WTC11 (cell line): Measurements from ENCODE around the gene SH2B3. TPM values are rescaled to one million over a fixed set of nuclear protein-coding genes. Genes with fewer than 3 reads are reported as not detected.

Source experiments
- ATAC-seq: fragments of 200-7000 bp; cut with Tn5 transposase; 2 replicates; pipeline ENCODE4 v1.10.0; 2021; ENCODE audit warnings: mild to moderate bottlenecking, moderate library complexity
- CTCF ChIA-PET: fragments of 300-600 bp; sonication (Branson Sonifier 250); formaldehyde crosslinking; loops from one replicate; lab custom pipeline; 2021; ENCODE audit warnings: antibody characterized with exemption; lab: Charles Lee
- POLR2A ChIA-PET: fragments of 350-600 bp; sonication (Branson Sonifier 250); formaldehyde crosslinking; loops from one replicate; lab custom pipeline; 2021; ENCODE audit warnings: antibody characterized with exemption; lab: Charles Lee
- DNase-seq: peaks from one replicate; pipeline ENCODE4 v3.0.0; 2021; ENCODE audit warnings: low spot score
- H3K27ac Mint-ChIP-seq: 2 replicates; pipeline ENCODE4 v1.8.0; 2021; ENCODE audit warnings: mixed read lengths
- H3K27me3 Mint-ChIP-seq: 2 replicates; pipeline ENCODE4 v1.8.0; 2021; ENCODE audit warnings: low read depth, mild to moderate bottlenecking, moderate library complexity, mixed read lengths
- H3K36me3 Mint-ChIP-seq: 2 replicates; pipeline ENCODE4 v1.8.0; 2021; ENCODE audit warnings: mixed read lengths
- H3K4me1 Mint-ChIP-seq: 2 replicates; pipeline ENCODE4 v1.8.0; 2022; ENCODE audit warnings: mixed read lengths
- H3K4me3 Mint-ChIP-seq: 2 replicates; pipeline ENCODE4 v1.8.0; 2021; ENCODE audit warnings: mild to moderate bottlenecking, moderate library complexity, mixed read lengths
- H3K9me3 Mint-ChIP-seq: 2 replicates; pipeline ENCODE4 v1.8.0; 2021; ENCODE audit warnings: mixed read lengths
- ATF1 ChIP-seq: sonication (generic); formaldehyde crosslinking; IDR thresholded peaks from 2 replicates; pipeline ENCODE4 v1.8.1; 2023; ENCODE audit warnings: mild to moderate bottlenecking, moderate library complexity, missing genetic modification reagents
- GABPB1 ChIP-seq: sonication (generic); formaldehyde crosslinking; IDR thresholded peaks from 2 replicates; pipeline ENCODE4 v1.8.1; 2023; ENCODE audit warnings: mild to moderate bottlenecking, missing genetic modification reagents
- HMGA2 ChIP-seq: fragments of 250-450 bp; sonication (Bioruptor Pico); IDR thresholded peaks from 2 replicates; pipeline ENCODE4 v1.4.0; 2021; ENCODE audit warnings: mild to moderate bottlenecking, moderate library complexity
- KAT7 ChIP-seq: sonication (generic); formaldehyde crosslinking; IDR thresholded peaks from 2 replicates; pipeline ENCODE4 v1.8.1; 2023; ENCODE audit warnings: missing genetic modification reagents, mild to moderate bottlenecking, borderline replicate concordance
- MXD4 ChIP-seq: fragments of 250-450 bp; sonication (Bioruptor Pico); IDR thresholded peaks from 2 replicates; pipeline ENCODE4 v1.8.0; 2021; ENCODE audit warnings: mild to moderate bottlenecking, moderate library complexity, borderline replicate concordance
- NFE2L1 ChIP-seq: sonication (generic); formaldehyde crosslinking; IDR thresholded peaks from 2 replicates; pipeline ENCODE4 v1.8.1; 2023; ENCODE audit warnings: missing genetic modification reagents
- NFYB ChIP-seq: sonication (generic); formaldehyde crosslinking; conservative IDR thresholded peaks from 2 replicates; pipeline ENCODE4 v1.8.0; 2022; ENCODE audit warnings: low read depth, missing genetic modification reagents
- OVOL2 ChIP-seq: fragments of 250-450 bp; sonication (Bioruptor Pico); IDR thresholded peaks from 2 replicates; pipeline ENCODE4 v1.9.0; 2021; ENCODE audit warnings: mild to moderate bottlenecking, borderline replicate concordance
- PRRX2 ChIP-seq: fragments of 250-450 bp; sonication (Bioruptor Pico); IDR thresholded peaks from 2 replicates; pipeline ENCODE4 v1.8.0; 2021; ENCODE audit warnings: mild to moderate bottlenecking
- TP53 ChIP-seq: sonication (generic); formaldehyde crosslinking; IDR thresholded peaks from 2 replicates; pipeline ENCODE4 v1.8.1; 2023; ENCODE audit warnings: mild to moderate bottlenecking, missing genetic modification reagents
- ZNF138 ChIP-seq: sonication (generic); formaldehyde crosslinking; conservative IDR thresholded peaks from 2 replicates; pipeline ENCODE4 v1.8.1; 2022; ENCODE audit warnings: mild to moderate bottlenecking, moderate library complexity, missing genetic modification reagents
- ZNF317 ChIP-seq: sonication (generic); formaldehyde crosslinking; IDR thresholded peaks from 2 replicates; pipeline ENCODE4 v1.8.1; 2023; ENCODE audit warnings: low read depth, mild to moderate bottlenecking, moderate library complexity, missing genetic modification reagents, borderline replicate concordance
- ZNF416 ChIP-seq: fragments of 250-450 bp; sonication (Bioruptor Pico); IDR thresholded peaks from 2 replicates; pipeline ENCODE4 v1.9.0; 2021; ENCODE audit warnings: mild to moderate bottlenecking, inconsistent platforms
- total RNA-seq: library from RNA; stranded (reverse); gene quantifications from 3 replicates; pipeline ENCODE4 v1.2.3, GENCODE V29; 2021
- TF ChIP-seq, protein P1 (sequence below): sonication (generic); formaldehyde crosslinking; IDR thresholded peaks from 2 replicates; pipeline ENCODE4 v1.8.1; 2023; ENCODE audit warnings: mild to moderate bottlenecking, missing genetic modification reagents, moderate library complexity
- TF ChIP-seq, protein P2 (sequence below): sonication (generic); formaldehyde crosslinking; IDR thresholded peaks from 2 replicates; pipeline ENCODE4 v1.8.1; 2023; ENCODE audit warnings: mild to moderate bottlenecking, missing genetic modification reagents, moderate library complexity
- TF ChIP-seq, protein P3 (sequence below): sonication (generic); formaldehyde crosslinking; IDR thresholded peaks from 2 replicates; pipeline ENCODE4 v1.8.1; 2022; ENCODE audit warnings: low read depth, mild to moderate bottlenecking, moderate library complexity, missing genetic modification reagents, borderline replicate concordance
- TF ChIP-seq, protein P4 (sequence below): sonication (generic); formaldehyde crosslinking; IDR thresholded peaks from 2 replicates; pipeline ENCODE4 v1.8.0; 2022; ENCODE audit warnings: mild to moderate bottlenecking, missing genetic modification reagents
- TF ChIP-seq, protein P5 (sequence below): sonication (generic); formaldehyde crosslinking; IDR thresholded peaks from 2 replicates; pipeline ENCODE4 v1.8.0; 2023; ENCODE audit warnings: mild to moderate bottlenecking, missing genetic modification reagents
- TF ChIP-seq, protein P6 (sequence below): sonication (generic); formaldehyde crosslinking; IDR thresholded peaks from 2 replicates; pipeline ENCODE4 v1.8.1; 2023; ENCODE audit warnings: mild to moderate bottlenecking, missing genetic modification reagents, borderline replicate concordance
- TF ChIP-seq, protein P7 (sequence below): fragments of 200-600 bp; IDR thresholded peaks from 2 replicates; pipeline ENCODE4 v1.8.0; 2022; ENCODE audit warnings: antibody characterized with exemption

Gene SH2B3
- total RNA-seq, 1 experiment from 2014 or later = 31.8 TPM

DNA sequence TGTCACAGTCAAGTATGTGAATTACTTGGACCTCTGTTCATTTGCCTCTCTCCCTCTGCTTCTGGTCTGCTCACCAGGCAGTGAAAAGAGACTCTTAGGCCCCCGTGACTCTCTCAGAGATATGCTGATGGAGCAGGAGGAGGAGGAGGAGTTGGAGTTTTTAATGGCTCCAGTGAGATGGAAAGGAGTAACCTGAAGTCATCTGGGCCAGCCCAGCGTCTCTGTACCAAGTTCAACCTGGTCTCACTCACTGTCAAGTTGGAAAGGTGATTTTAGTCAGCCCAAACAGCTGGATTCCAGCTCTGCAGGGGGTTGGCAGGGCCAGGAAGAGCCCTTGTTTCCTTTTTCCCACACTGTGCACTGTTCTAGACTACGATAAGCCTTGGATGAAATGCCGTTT is 48.6 kb downstream of the SH2B3 start:
- ChIA-PET POLR2A (interaction anchor here (0.5 kb wide), 1 partner anchor 28 kb away, joined by 7 read pairs; no protein-coding TSS in a partner anchor), CTCF (interaction anchor here (0.6 to 1.3 kb wide), 2 partner anchors 18 to 1569 kb away, joined by 3 read pairs; no protein-coding TSS in a partner anchor)
- DNase-seq = no peak
- TF ChIP-seq, protein P1, sequence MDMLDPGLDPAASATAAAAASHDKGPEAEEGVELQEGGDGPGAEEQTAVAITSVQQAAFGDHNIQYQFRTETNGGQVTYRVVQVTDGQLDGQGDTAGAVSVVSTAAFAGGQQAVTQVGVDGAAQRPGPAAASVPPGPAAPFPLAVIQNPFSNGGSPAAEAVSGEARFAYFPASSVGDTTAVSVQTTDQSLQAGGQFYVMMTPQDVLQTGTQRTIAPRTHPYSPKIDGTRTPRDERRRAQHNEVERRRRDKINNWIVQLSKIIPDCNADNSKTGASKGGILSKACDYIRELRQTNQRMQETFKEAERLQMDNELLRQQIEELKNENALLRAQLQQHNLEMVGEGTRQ = no peak
- TF ChIP-seq ZNF138 (CRISPR knock-in tag) (no peak), OVOL2 (no peak), ZNF317 (CRISPR knock-in tag) (no peak), TP53 (CRISPR knock-in tag) (no peak), MXD4 (CRISPR knock-in tag) (no peak), PRRX2 (no peak), NFE2L1 (CRISPR knock-in tag) (no peak), HMGA2 (no peak), ATF1 (CRISPR knock-in tag) (no peak), NFYB (CRISPR knock-in tag) (no peak), GABPB1 (CRISPR knock-in tag) (no peak), KAT7 (no peak), ZNF416 (CRISPR knock-in tag) (no peak)
- TF ChIP-seq, protein P2, sequence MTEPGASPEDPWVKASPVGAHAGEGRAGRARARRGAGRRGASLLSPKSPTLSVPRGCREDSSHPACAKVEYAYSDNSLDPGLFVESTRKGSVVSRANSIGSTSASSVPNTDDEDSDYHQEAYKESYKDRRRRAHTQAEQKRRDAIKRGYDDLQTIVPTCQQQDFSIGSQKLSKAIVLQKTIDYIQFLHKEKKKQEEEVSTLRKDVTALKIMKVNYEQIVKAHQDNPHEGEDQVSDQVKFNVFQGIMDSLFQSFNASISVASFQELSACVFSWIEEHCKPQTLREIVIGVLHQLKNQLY (CRISPR knock-in tag) = no peak
- TF ChIP-seq, protein P3, sequence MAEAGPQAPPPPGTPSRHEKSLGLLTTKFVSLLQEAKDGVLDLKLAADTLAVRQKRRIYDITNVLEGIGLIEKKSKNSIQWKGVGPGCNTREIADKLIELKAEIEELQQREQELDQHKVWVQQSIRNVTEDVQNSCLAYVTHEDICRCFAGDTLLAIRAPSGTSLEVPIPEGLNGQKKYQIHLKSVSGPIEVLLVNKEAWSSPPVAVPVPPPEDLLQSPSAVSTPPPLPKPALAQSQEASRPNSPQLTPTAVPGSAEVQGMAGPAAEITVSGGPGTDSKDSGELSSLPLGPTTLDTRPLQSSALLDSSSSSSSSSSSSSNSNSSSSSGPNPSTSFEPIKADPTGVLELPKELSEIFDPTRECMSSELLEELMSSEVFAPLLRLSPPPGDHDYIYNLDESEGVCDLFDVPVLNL = no peak
- TF ChIP-seq, protein P4, sequence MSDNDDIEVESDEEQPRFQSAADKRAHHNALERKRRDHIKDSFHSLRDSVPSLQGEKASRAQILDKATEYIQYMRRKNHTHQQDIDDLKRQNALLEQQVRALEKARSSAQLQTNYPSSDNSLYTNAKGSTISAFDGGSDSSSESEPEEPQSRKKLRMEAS (CRISPR knock-in tag) = no peak
- TF ChIP-seq, protein P5, sequence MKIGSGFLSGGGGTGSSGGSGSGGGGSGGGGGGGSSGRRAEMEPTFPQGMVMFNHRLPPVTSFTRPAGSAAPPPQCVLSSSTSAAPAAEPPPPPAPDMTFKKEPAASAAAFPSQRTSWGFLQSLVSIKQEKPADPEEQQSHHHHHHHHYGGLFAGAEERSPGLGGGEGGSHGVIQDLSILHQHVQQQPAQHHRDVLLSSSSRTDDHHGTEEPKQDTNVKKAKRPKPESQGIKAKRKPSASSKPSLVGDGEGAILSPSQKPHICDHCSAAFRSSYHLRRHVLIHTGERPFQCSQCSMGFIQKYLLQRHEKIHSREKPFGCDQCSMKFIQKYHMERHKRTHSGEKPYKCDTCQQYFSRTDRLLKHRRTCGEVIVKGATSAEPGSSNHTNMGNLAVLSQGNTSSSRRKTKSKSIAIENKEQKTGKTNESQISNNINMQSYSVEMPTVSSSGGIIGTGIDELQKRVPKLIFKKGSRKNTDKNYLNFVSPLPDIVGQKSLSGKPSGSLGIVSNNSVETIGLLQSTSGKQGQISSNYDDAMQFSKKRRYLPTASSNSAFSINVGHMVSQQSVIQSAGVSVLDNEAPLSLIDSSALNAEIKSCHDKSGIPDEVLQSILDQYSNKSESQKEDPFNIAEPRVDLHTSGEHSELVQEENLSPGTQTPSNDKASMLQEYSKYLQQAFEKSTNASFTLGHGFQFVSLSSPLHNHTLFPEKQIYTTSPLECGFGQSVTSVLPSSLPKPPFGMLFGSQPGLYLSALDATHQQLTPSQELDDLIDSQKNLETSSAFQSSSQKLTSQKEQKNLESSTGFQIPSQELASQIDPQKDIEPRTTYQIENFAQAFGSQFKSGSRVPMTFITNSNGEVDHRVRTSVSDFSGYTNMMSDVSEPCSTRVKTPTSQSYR (CRISPR knock-in tag) = no peak
- H3K27ac Mint-ChIP-seq = peak overlapping the region; percentile 53
- no peaks in the 10 kb centered on the region for H3K4me1 Mint-ChIP-seq
- no peak for ATAC-seq
- H3K36me3 Mint-ChIP-seq = peaks cover 50% of the 10 kb centered on the region
- no peaks in the 10 kb centered on the region for H3K9me3 Mint-ChIP-seq
- H3K27me3 Mint-ChIP-seq = no peaks in the 10 kb centered on the region
- H3K4me3 Mint-ChIP-seq = no peak overlapping the region

DNA sequence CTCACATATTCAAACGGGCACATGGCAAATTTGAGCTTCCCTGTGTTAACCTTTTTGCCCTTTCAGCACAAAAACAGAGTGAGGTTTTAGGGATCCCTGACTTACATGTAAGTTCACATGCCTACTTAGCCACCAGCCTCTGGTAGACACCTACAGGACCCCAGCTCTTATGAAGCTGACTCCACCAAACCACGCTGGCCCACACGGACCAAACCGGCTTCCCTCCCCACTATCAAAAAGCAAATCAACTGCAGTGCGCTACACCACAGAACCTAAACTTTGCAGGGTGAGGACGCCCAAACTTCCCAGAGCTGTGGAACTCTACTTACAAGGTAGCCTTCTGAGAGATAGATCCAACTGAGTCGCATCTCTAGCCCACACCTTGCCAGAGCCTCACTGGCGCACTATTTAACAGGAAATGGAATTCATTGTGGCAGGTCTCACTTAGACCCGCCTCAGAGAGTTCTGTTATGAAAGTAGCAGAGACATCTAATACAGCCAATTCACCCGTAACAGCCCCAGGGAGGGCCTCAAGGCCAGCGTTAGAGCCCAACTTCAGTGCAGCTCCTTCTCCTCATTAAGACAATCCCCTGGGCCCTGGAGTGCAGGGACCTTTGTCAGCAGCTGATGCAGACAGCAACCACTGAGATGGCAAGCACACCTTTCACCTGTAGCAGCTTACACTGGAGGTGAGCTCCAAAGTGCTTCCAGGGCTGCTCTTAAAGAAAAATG is 49.2 kb downstream of the SH2B3 start:
- TF ChIP-seq, protein P6, sequence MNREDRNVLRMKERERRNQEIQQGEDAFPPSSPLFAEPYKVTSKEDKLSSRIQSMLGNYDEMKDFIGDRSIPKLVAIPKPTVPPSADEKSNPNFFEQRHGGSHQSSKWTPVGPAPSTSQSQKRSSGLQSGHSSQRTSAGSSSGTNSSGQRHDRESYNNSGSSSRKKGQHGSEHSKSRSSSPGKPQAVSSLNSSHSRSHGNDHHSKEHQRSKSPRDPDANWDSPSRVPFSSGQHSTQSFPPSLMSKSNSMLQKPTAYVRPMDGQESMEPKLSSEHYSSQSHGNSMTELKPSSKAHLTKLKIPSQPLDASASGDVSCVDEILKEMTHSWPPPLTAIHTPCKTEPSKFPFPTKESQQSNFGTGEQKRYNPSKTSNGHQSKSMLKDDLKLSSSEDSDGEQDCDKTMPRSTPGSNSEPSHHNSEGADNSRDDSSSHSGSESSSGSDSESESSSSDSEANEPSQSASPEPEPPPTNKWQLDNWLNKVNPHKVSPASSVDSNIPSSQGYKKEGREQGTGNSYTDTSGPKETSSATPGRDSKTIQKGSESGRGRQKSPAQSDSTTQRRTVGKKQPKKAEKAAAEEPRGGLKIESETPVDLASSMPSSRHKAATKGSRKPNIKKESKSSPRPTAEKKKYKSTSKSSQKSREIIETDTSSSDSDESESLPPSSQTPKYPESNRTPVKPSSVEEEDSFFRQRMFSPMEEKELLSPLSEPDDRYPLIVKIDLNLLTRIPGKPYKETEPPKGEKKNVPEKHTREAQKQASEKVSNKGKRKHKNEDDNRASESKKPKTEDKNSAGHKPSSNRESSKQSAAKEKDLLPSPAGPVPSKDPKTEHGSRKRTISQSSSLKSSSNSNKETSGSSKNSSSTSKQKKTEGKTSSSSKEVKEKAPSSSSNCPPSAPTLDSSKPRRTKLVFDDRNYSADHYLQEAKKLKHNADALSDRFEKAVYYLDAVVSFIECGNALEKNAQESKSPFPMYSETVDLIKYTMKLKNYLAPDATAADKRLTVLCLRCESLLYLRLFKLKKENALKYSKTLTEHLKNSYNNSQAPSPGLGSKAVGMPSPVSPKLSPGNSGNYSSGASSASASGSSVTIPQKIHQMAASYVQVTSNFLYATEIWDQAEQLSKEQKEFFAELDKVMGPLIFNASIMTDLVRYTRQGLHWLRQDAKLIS (CRISPR knock-in tag) = no peak
- TF ChIP-seq, protein P7, sequence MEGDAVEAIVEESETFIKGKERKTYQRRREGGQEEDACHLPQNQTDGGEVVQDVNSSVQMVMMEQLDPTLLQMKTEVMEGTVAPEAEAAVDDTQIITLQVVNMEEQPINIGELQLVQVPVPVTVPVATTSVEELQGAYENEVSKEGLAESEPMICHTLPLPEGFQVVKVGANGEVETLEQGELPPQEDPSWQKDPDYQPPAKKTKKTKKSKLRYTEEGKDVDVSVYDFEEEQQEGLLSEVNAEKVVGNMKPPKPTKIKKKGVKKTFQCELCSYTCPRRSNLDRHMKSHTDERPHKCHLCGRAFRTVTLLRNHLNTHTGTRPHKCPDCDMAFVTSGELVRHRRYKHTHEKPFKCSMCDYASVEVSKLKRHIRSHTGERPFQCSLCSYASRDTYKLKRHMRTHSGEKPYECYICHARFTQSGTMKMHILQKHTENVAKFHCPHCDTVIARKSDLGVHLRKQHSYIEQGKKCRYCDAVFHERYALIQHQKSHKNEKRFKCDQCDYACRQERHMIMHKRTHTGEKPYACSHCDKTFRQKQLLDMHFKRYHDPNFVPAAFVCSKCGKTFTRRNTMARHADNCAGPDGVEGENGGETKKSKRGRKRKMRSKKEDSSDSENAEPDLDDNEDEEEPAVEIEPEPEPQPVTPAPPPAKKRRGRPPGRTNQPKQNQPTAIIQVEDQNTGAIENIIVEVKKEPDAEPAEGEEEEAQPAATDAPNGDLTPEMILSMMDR = no peak
- TF ChIP-seq HMGA2 = no peak
- TF ChIP-seq OVOL2 = no peak
- no peak for DNase-seq
- H3K4me3 Mint-ChIP-seq = no peak overlapping the region
- no peaks in the 10 kb centered on the region for H3K27me3 Mint-ChIP-seq
- no peak for ATAC-seq
- peaks cover 50% of the 10 kb centered on the region for H3K36me3 Mint-ChIP-seq
- peak overlapping the region; percentile 53 for H3K27ac Mint-ChIP-seq
- ChIA-PET CTCF (interaction anchor here (0.6 to 1.3 kb wide), 4 partner anchors 17 to 1570 kb away, joined by 3 read pairs; no protein-coding TSS in a partner anchor), POLR2A (interaction anchor here (0.5 kb wide), 1 partner anchor 28 kb away, joined by 7 read pairs; no protein-coding TSS in a partner anchor)
- no peaks in the 10 kb centered on the region for H3K9me3 Mint-ChIP-seq
- no peaks in the 10 kb centered on the region for H3K4me1 Mint-ChIP-seq
